Activated T-helper 2 cell treated with anti-CD3 and anti-CD28 coated beads, Interferon-gamma antibody, Interleukin-2, Interleukin-4, amounts not matched to agents 10 μg/mL and 5 μg/mL and 100 μg/mL, durations not matched to agents 14 hours and 24 hours and 36 hours (primary cell): ENCODE measurements around the gene RIPOR3. TPM values are rescaled to one million over a fixed set of nuclear protein-coding genes. Genes with fewer than 3 reads are reported as not detected.
"Not testable (repeated sequence)": the region's sequence is repeated elsewhere in the genome, so short reads cannot be mapped to it uniquely, and the experiment has no call there.

ENCODE experiments used
- DNase-seq: peaks from one replicate; pipeline ENCODE4 v3.0.0; 2021; ENCODE audit warnings: low spot score
- H3K27ac Mint-ChIP-seq: one replicate; pipeline ENCODE4 v1.8.0; 2021; ENCODE audit warnings: mixed read lengths
- H3K27me3 Mint-ChIP-seq: one replicate; pipeline ENCODE4 v1.8.0; 2021; ENCODE audit warnings: low read depth, mixed read lengths
- H3K36me3 Mint-ChIP-seq: one replicate; pipeline ENCODE4 v1.8.0; 2021; ENCODE audit warnings: low read depth, mixed read lengths
- H3K4me1 Mint-ChIP-seq: one replicate; pipeline ENCODE4 v1.8.0; 2021; ENCODE audit warnings: low read depth, mixed read lengths
- H3K4me3 Mint-ChIP-seq: one replicate; pipeline ENCODE4 v1.8.0; 2021; ENCODE audit warnings: low read depth, mild to moderate bottlenecking, moderate library complexity, mixed read lengths
- H3K9me3 Mint-ChIP-seq: one replicate; pipeline ENCODE4 v1.8.0; 2021; ENCODE audit warnings: mixed read lengths
- intact Hi-C: fragments of 100-400 bp; cut with micrococcal nuclease; formaldehyde crosslinking; loops from one replicate; pipeline ENCODE4 v1.15.1; 2023
- total RNA-seq: library from RNA; stranded (reverse); gene quantifications from 2 replicates; pipeline ENCODE4 v1.2.3, GENCODE V29; 2022

Gene RIPOR3
- total RNA-seq, 1 donor from 2014 or later: not detected

GRCh38 chr20:50708845-50709635, 17.7 kb upstream of the RIPOR3 start:
- Mint-ChIP-seq H3K27ac (no peak overlapping the region), H3K4me1 (no peaks in the 10 kb centered on the region), H3K36me3 (no peaks in the 10 kb centered on the region), H3K4me3 (no peak overlapping the region), H3K27me3 (peaks cover 16% of the 10 kb centered on the region), H3K9me3 (no peaks in the 10 kb centered on the region)
- DNase-seq: no peak
- intact Hi-C loops: no loop called here

- Mint-ChIP-seq H3K27me3 (peaks cover 8% of the 10 kb centered on the region), H3K9me3 (no peaks in the 10 kb centered on the region), H3K4me3 (no peak overlapping the region), H3K27ac (no peak overlapping the region), H3K36me3 (no peaks in the 10 kb centered on the region), H3K4me1 (no peaks in the 10 kb centered on the region)
- intact Hi-C loops: no loop called here
- no peak for DNase-seq
Observed at GRCh38 chr20:50704971-50705370, 13.6 kb upstream of the RIPOR3 start.

GRCh38 chr20:50704514-50704913, 13.2 kb upstream of the RIPOR3 start:
- Mint-ChIP-seq H3K4me3 (no peak overlapping the region), H3K27ac (no peak overlapping the region), H3K27me3 (peaks cover 8% of the 10 kb centered on the region), H3K9me3 (no peaks in the 10 kb centered on the region), H3K4me1 (no peaks in the 10 kb centered on the region), H3K36me3 (no peaks in the 10 kb centered on the region)
- intact Hi-C loops: no loop called here
- DNase-seq: no peak

GRCh38 chr20:50703651-50704438, 12.5 kb upstream of the RIPOR3 start:
- H3K27me3 Mint-ChIP-seq, H3K4me3 Mint-ChIP-seq, DNase-seq, H3K27ac Mint-ChIP-seq, H3K36me3 Mint-ChIP-seq, intact Hi-C loops, H3K4me1 Mint-ChIP-seq, H3K9me3 Mint-ChIP-seq: not testable (repeated sequence)

GRCh38 chr20:50701041-50701963, 10.0 kb upstream of the RIPOR3 start:
- H3K4me3 Mint-ChIP-seq: no peak overlapping the region
- intact Hi-C loops: no loop called here
- H3K27me3 Mint-ChIP-seq: peaks cover 6% of the 10 kb centered on the region
- H3K4me1 Mint-ChIP-seq: no peaks in the 10 kb centered on the region
- H3K27ac Mint-ChIP-seq: no peak overlapping the region
- H3K9me3 Mint-ChIP-seq: no peaks in the 10 kb centered on the region
- no peaks in the 10 kb centered on the region for H3K36me3 Mint-ChIP-seq
- DNase-seq: no peak

GRCh38 chr20:50699688-50700087, 8.3 kb upstream of the RIPOR3 start:
- DNase-seq: no peak
- no peaks in the 10 kb centered on the region for H3K9me3 Mint-ChIP-seq
- no peaks in the 10 kb centered on the region for H3K4me1 Mint-ChIP-seq
- no peak overlapping the region for H3K4me3 Mint-ChIP-seq
- intact Hi-C loops: no loop called here
- H3K27ac Mint-ChIP-seq: no peak overlapping the region
- peaks cover 3% of the 10 kb centered on the region for H3K27me3 Mint-ChIP-seq
- H3K36me3 Mint-ChIP-seq: no peaks in the 10 kb centered on the region

- H3K4me3 Mint-ChIP-seq, H3K27ac Mint-ChIP-seq, intact Hi-C loops, H3K4me1 Mint-ChIP-seq, H3K9me3 Mint-ChIP-seq, H3K27me3 Mint-ChIP-seq, DNase-seq, H3K36me3 Mint-ChIP-seq: not testable (repeated sequence)
Observed at GRCh38 chr20:50698255-50698654, 6.9 kb upstream of the RIPOR3 start.

GRCh38 chr20:50695135-50695872, 4.0 kb upstream of the RIPOR3 start:
- H3K27me3 Mint-ChIP-seq: peaks cover 24% of the 10 kb centered on the region
- H3K4me3 Mint-ChIP-seq: no peak overlapping the region
- intact Hi-C loops: no loop called here
- DNase-seq: no peak
- H3K27ac Mint-ChIP-seq: no peak overlapping the region
- no peaks in the 10 kb centered on the region for H3K9me3 Mint-ChIP-seq
- H3K4me1 Mint-ChIP-seq: peaks cover 3% of the 10 kb centered on the region
- no peaks in the 10 kb centered on the region for H3K36me3 Mint-ChIP-seq

GRCh38 chr20:50694379-50695134, 3.2 kb upstream of the RIPOR3 start:
- Mint-ChIP-seq H3K4me3 (no peak overlapping the region), H3K36me3 (no peaks in the 10 kb centered on the region), H3K9me3 (no peaks in the 10 kb centered on the region), H3K27me3 (peaks cover 32% of the 10 kb centered on the region), H3K4me1 (peaks cover 3% of the 10 kb centered on the region), H3K27ac (no peak overlapping the region)
- intact Hi-C loops: no loop called here
- DNase-seq: no peak

- H3K4me1 Mint-ChIP-seq: peaks cover 3% of the 10 kb centered on the region
- intact Hi-C loops: no loop called here
- H3K9me3 Mint-ChIP-seq: no peaks in the 10 kb centered on the region
- no peak overlapping the region for H3K27ac Mint-ChIP-seq
- DNase-seq: no peak
- H3K36me3 Mint-ChIP-seq: no peaks in the 10 kb centered on the region
- H3K27me3 Mint-ChIP-seq: peaks cover 40% of the 10 kb centered on the region
- no peak overlapping the region for H3K4me3 Mint-ChIP-seq
Observed at GRCh38 chr20:50693001-50693400, 1.7 kb upstream of the RIPOR3 start.

GRCh38 chr20:50692552-50692933, 1.2 kb upstream of the RIPOR3 start:
- Mint-ChIP-seq H3K4me3 (no peak overlapping the region), H3K36me3 (no peaks in the 10 kb centered on the region), H3K27me3 (peaks cover 40% of the 10 kb centered on the region), H3K4me1 (peaks cover 3% of the 10 kb centered on the region), H3K9me3 (no peaks in the 10 kb centered on the region), H3K27ac (no peak overlapping the region)
- DNase-seq: no peak
- intact Hi-C loops: no loop called here
